Measurements from ENCODE around the gene ACAT1. TPM values are rescaled to one million over a fixed set of nuclear protein-coding genes. Genes with fewer than 3 reads are reported as not detected.
"Not testable (repeated sequence)": the region's sequence is repeated elsewhere in the genome, so short reads cannot be mapped to it uniquely, and the experiment has no call there.

ACAT1 gene
- polyA plus RNA-seq, 1 donor, result 33.6 TPM

DNA sequence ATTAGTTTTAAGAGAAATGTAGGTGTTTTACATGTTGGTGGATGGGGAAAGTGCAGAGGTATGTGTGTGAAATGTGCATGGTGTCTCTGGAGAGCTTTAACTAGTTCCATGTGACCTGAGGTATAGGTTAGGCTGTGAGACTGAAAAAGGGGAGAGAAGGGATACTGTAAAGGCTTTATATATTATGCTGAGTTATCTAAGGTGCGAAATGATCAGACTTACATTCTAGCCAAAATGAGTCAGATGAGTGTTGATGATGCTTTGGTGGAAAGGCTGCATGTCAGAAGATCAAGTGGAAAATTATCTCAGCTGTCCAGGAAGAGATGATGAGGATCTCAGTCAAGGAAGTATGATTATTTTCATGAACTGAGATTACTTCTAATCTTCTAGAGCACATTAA, 15.8 kb downstream of the ACAT1 start:
- Histone ChIP-seq H3K9me3 (ENCODE audit: control insufficient read depth, low read depth, low read length) (no peaks in the 10 kb centered on the region), H3K27ac (ENCODE audit: low read length) (no peak overlapping the region), H3K4me3 (ENCODE audit: low read length) (no peak overlapping the region), H3K4me1 (ENCODE audit: control insufficient read depth, insufficient read depth, low read length) (no peaks in the 10 kb centered on the region), H3K27me3 (ENCODE audit: control insufficient read depth, insufficient read depth, low read length) (no peaks in the 10 kb centered on the region), H3K36me3 (ENCODE audit: control insufficient read depth, insufficient read depth, low read length) (peaks cover 11% of the 10 kb centered on the region)
- WGBS (ENCODE audit: insufficient coverage, low lambda C conversion rate), result 100% methylated on average over 1 of the region's 1 CpG
- no peak for DNase-seq

DNA sequence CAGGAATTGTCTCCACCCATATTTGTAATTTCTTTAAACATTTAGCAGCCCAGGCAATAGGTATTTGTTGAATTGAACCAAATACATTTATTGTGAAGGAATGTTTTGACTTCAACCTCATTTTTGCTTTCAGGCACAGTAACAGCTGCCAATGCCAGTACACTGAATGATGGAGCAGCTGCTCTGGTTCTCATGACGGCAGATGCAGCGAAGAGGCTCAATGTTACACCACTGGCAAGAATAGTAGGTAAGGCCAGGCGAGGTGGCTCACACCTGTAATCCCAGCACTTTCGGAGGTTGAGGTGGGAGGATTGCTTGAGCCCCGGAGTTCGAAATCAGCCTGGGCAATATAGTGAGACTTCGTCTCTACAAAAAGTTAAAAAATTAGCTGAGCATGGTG, 20.9 kb downstream of the ACAT1 start:
- H3K36me3 ChIP-seq (ENCODE audit: control insufficient read depth, insufficient read depth, low read length), result peaks cover 27% of the 10 kb centered on the region
- no peaks in the 10 kb centered on the region for H3K27me3 ChIP-seq (ENCODE audit: control insufficient read depth, insufficient read depth, low read length)
- WGBS (ENCODE audit: insufficient coverage, low lambda C conversion rate), result no CpG with 5 or more reads among the region's 7 CpGs
- H3K4me3 ChIP-seq (ENCODE audit: low read length), result no peak overlapping the region
- no peak overlapping the region for H3K27ac ChIP-seq (ENCODE audit: low read length)
- H3K9me3 ChIP-seq (ENCODE audit: control insufficient read depth, low read depth, low read length), result no peaks in the 10 kb centered on the region
- H3K4me1 ChIP-seq (ENCODE audit: control insufficient read depth, insufficient read depth, low read length), result no peaks in the 10 kb centered on the region
- DNase-seq, result no peak

DNA sequence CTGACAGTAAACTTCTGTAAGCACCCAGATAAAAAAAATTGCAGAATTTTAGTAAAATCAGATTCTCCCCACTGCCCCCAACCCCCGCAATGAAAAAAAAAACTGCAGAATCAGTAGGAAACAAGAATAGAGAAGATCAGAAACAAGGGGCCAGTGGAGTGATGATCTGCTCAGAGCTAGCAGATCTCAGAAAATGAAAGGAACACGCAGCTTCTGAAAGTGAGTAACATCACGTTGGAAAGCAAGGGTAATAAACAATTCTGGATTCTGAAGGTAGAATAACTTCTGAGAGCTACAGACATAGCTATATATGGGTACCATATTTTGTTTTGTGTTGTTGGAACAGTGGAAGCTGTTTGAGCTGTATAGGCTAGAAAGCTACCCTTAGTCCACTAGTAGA, 23.2 kb downstream of the ACAT1 start:
- no peaks in the 10 kb centered on the region for H3K27me3 ChIP-seq (ENCODE audit: control insufficient read depth, insufficient read depth, low read length)
- DNase-seq, result no peak
- H3K27ac ChIP-seq (ENCODE audit: low read length), result no peak overlapping the region
- 100% methylated on average over 1 of the region's 3 CpGs for WGBS (ENCODE audit: insufficient coverage, low lambda C conversion rate)
- peaks cover 38% of the 10 kb centered on the region for H3K36me3 ChIP-seq (ENCODE audit: control insufficient read depth, insufficient read depth, low read length)
- no peaks in the 10 kb centered on the region for H3K4me1 ChIP-seq (ENCODE audit: control insufficient read depth, insufficient read depth, low read length)
- no peak overlapping the region for H3K4me3 ChIP-seq (ENCODE audit: low read length)
- H3K9me3 ChIP-seq (ENCODE audit: control insufficient read depth, low read depth, low read length), result no peaks in the 10 kb centered on the region

DNA sequence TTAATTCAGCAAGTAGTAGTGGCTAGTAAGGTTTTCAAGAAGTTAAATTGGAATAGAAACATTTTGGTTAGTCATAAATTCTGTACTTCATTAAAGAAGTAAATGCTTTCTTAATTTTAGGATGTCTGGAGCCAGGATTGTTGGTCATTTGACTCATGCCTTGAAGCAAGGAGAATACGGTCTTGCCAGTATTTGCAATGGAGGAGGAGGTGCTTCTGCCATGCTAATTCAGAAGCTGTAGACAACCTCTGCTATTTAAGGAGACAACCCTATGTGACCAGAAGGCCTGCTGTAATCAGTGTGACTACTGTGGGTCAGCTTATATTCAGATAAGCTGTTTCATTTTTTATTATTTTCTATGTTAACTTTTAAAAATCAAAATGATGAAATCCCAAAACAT, 25.8 kb downstream of the ACAT1 start:
- DNase-seq, result no peak
- Histone ChIP-seq H3K4me1 (ENCODE audit: control insufficient read depth, insufficient read depth, low read length) (no peaks in the 10 kb centered on the region), H3K36me3 (ENCODE audit: control insufficient read depth, insufficient read depth, low read length) (peaks cover 53% of the 10 kb centered on the region), H3K27ac (ENCODE audit: low read length) (no peak overlapping the region), H3K4me3 (ENCODE audit: low read length) (no peak overlapping the region), H3K9me3 (ENCODE audit: control insufficient read depth, low read depth, low read length) (no peaks in the 10 kb centered on the region), H3K27me3 (ENCODE audit: control insufficient read depth, insufficient read depth, low read length) (no peaks in the 10 kb centered on the region)
- no CpG with 5 or more reads among the region's 1 CpG for WGBS (ENCODE audit: insufficient coverage, low lambda C conversion rate)

DNA sequence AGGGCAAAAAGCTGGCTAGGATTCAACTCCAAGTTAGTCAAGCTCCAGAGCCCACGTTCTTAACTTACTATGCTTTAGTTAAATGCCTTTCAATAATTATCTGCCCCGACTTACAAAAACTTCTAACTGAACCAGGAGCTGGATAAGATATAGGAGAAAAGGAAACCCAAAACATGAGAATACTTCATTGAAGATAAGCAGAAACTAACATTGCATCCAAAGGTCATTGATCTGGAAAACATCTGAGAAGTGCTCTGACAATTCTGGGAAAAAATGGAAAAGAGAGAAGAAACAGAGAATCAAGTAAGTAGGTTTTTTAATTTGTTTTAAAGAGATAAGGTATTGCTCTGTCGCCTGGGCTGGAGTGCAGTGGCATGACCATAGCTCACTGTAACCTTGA, 27.2 kb downstream of the ACAT1 start:
- no CpG with 5 or more reads among the region's 3 CpGs for WGBS (ENCODE audit: insufficient coverage, low lambda C conversion rate)
- H3K36me3 ChIP-seq (ENCODE audit: control insufficient read depth, insufficient read depth, low read length), result peaks cover 49% of the 10 kb centered on the region
- H3K27ac ChIP-seq (ENCODE audit: low read length), result no peak overlapping the region
- no peak overlapping the region for H3K4me3 ChIP-seq (ENCODE audit: low read length)
- DNase-seq, result no peak
- H3K4me1 ChIP-seq (ENCODE audit: control insufficient read depth, insufficient read depth, low read length), result no peaks in the 10 kb centered on the region
- H3K9me3 ChIP-seq (ENCODE audit: control insufficient read depth, low read depth, low read length), result no peaks in the 10 kb centered on the region
- H3K27me3 ChIP-seq (ENCODE audit: control insufficient read depth, insufficient read depth, low read length), result no peaks in the 10 kb centered on the region

DNA sequence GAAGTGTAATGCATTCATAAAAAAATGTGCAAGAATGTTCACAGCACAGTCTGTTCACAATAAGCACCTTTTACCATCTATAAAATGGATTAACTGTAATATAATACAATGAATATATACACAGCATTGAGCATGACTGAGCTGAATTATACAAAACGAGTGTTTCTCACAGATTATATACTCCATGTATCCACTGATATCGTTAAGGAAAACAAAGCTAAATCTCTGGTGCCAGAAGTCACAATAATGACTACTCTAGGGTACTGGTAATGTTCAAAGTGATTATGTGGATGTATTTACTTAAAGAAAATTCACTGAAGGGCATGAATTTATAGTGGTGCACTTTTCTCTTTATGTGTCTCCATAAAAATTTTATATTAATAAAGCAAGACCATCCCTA, 33.2 kb downstream of the ACAT1 start:
- Histone ChIP-seq H3K36me3 (ENCODE audit: control insufficient read depth, insufficient read depth, low read length) (peaks cover 28% of the 10 kb centered on the region), H3K4me3 (ENCODE audit: low read length) (no peak overlapping the region), H3K4me1 (ENCODE audit: control insufficient read depth, insufficient read depth, low read length) (no peaks in the 10 kb centered on the region), H3K27ac (ENCODE audit: low read length) (no peak overlapping the region), H3K9me3 (ENCODE audit: control insufficient read depth, low read depth, low read length) (no peaks in the 10 kb centered on the region), H3K27me3 (ENCODE audit: control insufficient read depth, insufficient read depth, low read length) (no peaks in the 10 kb centered on the region)
- WGBS (ENCODE audit: insufficient coverage, low lambda C conversion rate), result no CpG with 5 or more reads among the region's 2 CpGs
- no peak for DNase-seq

DNA sequence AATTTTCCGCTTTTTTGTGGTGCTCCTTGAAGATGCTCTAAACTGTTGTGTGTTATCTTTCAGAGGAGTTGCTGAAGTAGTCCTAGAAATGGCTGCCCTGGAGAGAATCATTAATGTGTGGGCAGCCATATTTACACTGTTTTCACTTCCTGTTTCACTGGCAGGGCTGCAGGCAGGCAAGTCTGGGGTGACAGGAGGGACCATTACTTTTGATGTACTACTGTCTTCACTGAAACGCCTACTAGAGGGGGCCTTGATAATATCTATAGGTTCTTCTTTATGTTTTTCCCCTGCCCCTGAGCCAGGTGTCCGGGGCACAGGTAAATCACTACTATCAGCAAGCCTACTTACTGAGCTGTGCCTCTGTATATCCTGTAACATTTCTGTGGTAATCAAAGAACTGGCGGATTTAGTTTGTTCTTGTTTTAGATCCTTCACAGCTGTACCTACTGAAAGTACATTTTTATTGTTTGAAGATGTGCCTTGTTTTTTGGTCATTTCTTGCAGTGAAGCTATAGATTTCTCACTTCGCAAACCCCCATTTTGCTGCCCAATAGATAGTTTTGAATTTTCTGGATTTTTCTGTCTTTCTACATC, 39.7 kb downstream of the ACAT1 start:
- Histone ChIP-seq H3K36me3 (ENCODE audit: control insufficient read depth, insufficient read depth, low read length) (peaks cover 48% of the 10 kb centered on the region), H3K9me3 (ENCODE audit: control insufficient read depth, low read depth, low read length) (no peaks in the 10 kb centered on the region), H3K27ac (ENCODE audit: low read length) (no peak overlapping the region), H3K4me3 (ENCODE audit: low read length) (no peak overlapping the region), H3K4me1 (ENCODE audit: control insufficient read depth, insufficient read depth, low read length) (no peaks in the 10 kb centered on the region), H3K27me3 (ENCODE audit: control insufficient read depth, insufficient read depth, low read length) (no peaks in the 10 kb centered on the region)
- peak in 1 of 2 donors; percentile 0 for DNase-seq
- 100% methylated on average over 2 of the region's 5 CpGs for WGBS (ENCODE audit: insufficient coverage, low lambda C conversion rate)

DNA sequence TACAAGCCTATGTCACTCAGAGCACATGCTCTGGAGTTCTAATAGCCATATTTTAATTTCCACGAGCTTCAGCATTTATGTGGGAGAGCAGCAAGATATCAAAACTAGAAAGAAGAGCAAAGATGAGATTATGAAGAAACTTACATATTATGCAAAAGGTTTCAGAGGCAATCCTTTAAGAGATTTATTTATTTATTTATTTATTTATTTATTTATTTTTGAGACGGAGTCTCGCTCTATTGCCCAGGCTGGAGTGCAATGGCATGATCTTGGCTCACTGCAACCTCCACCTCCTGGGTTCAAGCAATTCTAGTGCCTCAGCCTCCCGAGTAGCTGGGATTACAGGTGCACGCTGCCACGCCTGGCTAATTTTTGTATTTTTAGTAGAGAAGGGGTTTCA, 41.5 kb downstream of the ACAT1 start:
- H3K27ac ChIP-seq (ENCODE audit: low read length); H3K4me1 ChIP-seq (ENCODE audit: control insufficient read depth, insufficient read depth, low read length); H3K4me3 ChIP-seq (ENCODE audit: low read length); H3K27me3 ChIP-seq (ENCODE audit: control insufficient read depth, insufficient read depth, low read length); DNase-seq; H3K9me3 ChIP-seq (ENCODE audit: control insufficient read depth, low read depth, low read length): not testable (repeated sequence)
- 80% methylated on average over 1 of the region's 6 CpGs for WGBS (ENCODE audit: insufficient coverage, low lambda C conversion rate)
- peaks cover 55% of the 10 kb centered on the region for H3K36me3 ChIP-seq (ENCODE audit: control insufficient read depth, insufficient read depth, low read length)

DNA sequence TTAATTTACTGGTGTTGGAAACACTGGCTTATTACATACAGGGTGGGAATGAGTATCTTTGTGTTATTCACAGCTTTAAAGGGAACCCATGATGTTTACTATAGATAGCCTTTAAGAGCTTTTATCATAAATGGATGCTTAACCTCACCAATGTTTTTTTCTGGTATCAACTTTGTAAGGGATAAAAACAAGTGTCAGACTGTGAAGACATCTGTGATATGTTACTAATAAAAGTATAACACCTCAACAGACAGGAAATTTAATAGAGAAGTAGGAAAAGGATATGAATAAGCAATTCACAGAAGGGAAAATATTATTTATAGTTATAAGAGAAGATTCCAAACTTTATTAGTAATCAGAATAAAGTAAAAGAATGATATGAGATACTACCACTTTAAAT, 46.3 kb downstream of the ACAT1 start:
- H3K27me3 ChIP-seq (ENCODE audit: control insufficient read depth, insufficient read depth, low read length), result no peaks in the 10 kb centered on the region
- no peaks in the 10 kb centered on the region for H3K4me1 ChIP-seq (ENCODE audit: control insufficient read depth, insufficient read depth, low read length)
- H3K4me3 ChIP-seq (ENCODE audit: low read length), result no peak overlapping the region
- no peak overlapping the region for H3K27ac ChIP-seq (ENCODE audit: low read length)
- no peaks in the 10 kb centered on the region for H3K9me3 ChIP-seq (ENCODE audit: control insufficient read depth, low read depth, low read length)
- peaks cover 53% of the 10 kb centered on the region for H3K36me3 ChIP-seq (ENCODE audit: control insufficient read depth, insufficient read depth, low read length)
- DNase-seq, result no peak

DNA sequence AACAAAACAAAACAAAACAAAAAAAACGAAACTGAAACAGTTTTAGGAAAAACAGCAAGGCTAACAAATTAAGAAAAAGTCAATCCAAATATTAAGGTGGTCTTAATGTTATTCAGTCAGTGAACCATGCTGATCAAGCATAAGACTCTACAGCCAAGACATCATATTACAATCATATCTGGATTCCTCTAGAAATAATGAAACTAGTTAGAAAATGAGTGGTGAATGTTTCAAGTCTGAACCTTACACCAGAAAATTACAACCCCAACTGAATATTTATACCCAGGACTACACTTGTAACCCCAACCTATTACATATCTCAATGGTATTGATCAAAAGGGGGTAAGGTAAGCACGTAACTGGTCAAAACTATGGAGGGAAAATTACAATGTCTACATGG, 48.8 kb downstream of the ACAT1 start:
- Histone ChIP-seq H3K4me3 (ENCODE audit: low read length) (no peak overlapping the region), H3K4me1 (ENCODE audit: control insufficient read depth, insufficient read depth, low read length) (no peaks in the 10 kb centered on the region), H3K9me3 (ENCODE audit: control insufficient read depth, low read depth, low read length) (no peaks in the 10 kb centered on the region), H3K36me3 (ENCODE audit: control insufficient read depth, insufficient read depth, low read length) (peaks cover 42% of the 10 kb centered on the region), H3K27ac (ENCODE audit: low read length) (no peak overlapping the region), H3K27me3 (ENCODE audit: control insufficient read depth, insufficient read depth, low read length) (no peaks in the 10 kb centered on the region)
- 100% methylated on average over 1 of the region's 2 CpGs for WGBS (ENCODE audit: insufficient coverage, low lambda C conversion rate)
- DNase-seq, result no peak

DNA sequence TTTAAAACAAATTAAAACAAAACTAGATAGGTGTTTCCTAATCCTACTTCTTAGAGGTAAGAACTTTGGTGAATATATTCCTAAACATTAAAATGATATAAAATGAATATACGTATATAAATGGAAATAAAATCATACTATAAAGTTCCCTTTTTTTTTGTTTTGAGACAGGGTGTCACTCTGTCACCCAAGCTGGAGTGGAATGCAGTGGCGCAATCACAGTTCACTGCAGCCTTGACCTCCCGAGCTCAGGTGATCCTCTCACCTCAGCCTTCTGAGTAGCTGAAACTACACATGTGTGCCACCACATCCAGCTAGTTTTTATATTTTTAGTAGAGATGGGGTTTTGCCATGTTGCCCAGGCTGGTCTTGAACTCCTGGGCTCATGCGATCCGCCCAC, 56.2 kb downstream of the ACAT1 start:
- Histone ChIP-seq H3K36me3 (ENCODE audit: control insufficient read depth, insufficient read depth, low read length) (peaks cover 19% of the 10 kb centered on the region), H3K4me1 (ENCODE audit: control insufficient read depth, insufficient read depth, low read length) (no peaks in the 10 kb centered on the region), H3K27me3 (ENCODE audit: control insufficient read depth, insufficient read depth, low read length) (no peaks in the 10 kb centered on the region), H3K9me3 (ENCODE audit: control insufficient read depth, low read depth, low read length) (no peaks in the 10 kb centered on the region), H3K27ac (ENCODE audit: low read length) (no peak overlapping the region), H3K4me3 (ENCODE audit: low read length) (no peak overlapping the region)
- 100% methylated on average over 2 of the region's 5 CpGs for WGBS (ENCODE audit: insufficient coverage, low lambda C conversion rate)
- no peak for DNase-seq
